HepG2 (cell line): ENCODE data around the gene TSSK1B. TPM values are rescaled to one million over a fixed set of nuclear protein-coding genes. Genes with fewer than 3 reads are reported as not detected.

Source experiments
- ATAC-seq: fragments of 200-7000 bp; cut with Tn5 transposase; 3 replicates; pipeline ENCODE4 v1.9.1; 2020; ENCODE audit warnings: mild to moderate bottlenecking, moderate library complexity
- Bru-seq: library from RNA; stranded (reverse); fragments of 400-500 nt; gene quantifications from one replicate; lab custom pipeline; 2021; lab: Mats Ljungman, UMichigan
- BruChase-seq, 2 experiments: library from RNA; stranded (reverse); fragments of 400-500 nt; gene quantifications; one replicate each; lab custom pipeline; 2021; lab: Mats Ljungman, UMichigan
- BruUV-seq: library from RNA; stranded (reverse); fragments of 400-500 nt; replicated peaks from 2 replicates; lab custom pipeline; 2021; lab: Mats Ljungman, UMichigan
- CTCF ChIA-PET: fragments of 300-600 bp; formaldehyde crosslinking; extraction: SDS; loops from one replicate; lab custom pipeline; 2021; ENCODE audit warnings: low total read pairs, inconsistent platforms, low intra/inter-chr PET ratio; lab: Yijun Ruan, JAX
- POLR2A ChIA-PET: fragments of 350-600 bp; sonication (Branson Sonifier 250); formaldehyde crosslinking; loops from one replicate; lab custom pipeline; 2020; ENCODE audit warnings: antibody characterized with exemption, inconsistent platforms; lab: Yijun Ruan, JAX
- DNase-seq: peaks from one replicate; pipeline ENCODE4 v3.0.0-alpha.2; 2015; ENCODE audit warnings: low spot score
- FAIRE-seq: peaks from 3 replicates; lab custom pipeline; 2011; peaks lifted over from hg19 to GRCh38; lab: Jason Lieb, UNC
- H2AFZ ChIP-seq: one replicate; pipeline ENCODE4 v1.6.1; 2011; ENCODE audit warnings: low read length, inconsistent platforms
- H3K27ac ChIP-seq: fragments of 300-600 bp; 3 replicates; pipeline ENCODE4 v1.8.0; 2011; ENCODE audit warnings: mixed run types, mild to moderate bottlenecking, mixed read lengths, low read length, inconsistent platforms; ENCODE audit not compliant: insufficient read depth; ENCODE audit errors: extremely low read length
- H3K27me3 ChIP-seq, 2 experiments: fragments of 200-600 bp in 1 of 2; 2 replicates in 1 of 2; 3 replicates in 1 of 2; pipeline versions ENCODE4 v1.6.0 to v1.8.0; 2011; ENCODE audit warnings: low read length in 2 of 2, mild to moderate bottlenecking in 2 of 2, moderate library complexity in 2 of 2, inconsistent platforms in 1 of 2; ENCODE audit not compliant: insufficient read depth in 2 of 2, control insufficient read depth in 1 of 2
- H3K36me3 ChIP-seq, 2 experiments: fragments of 200-600 bp in 1 of 2; replicated peaks in 1 of 2; 2 replicates in 1 of 2; 3 replicates in 1 of 2; pipeline versions ENCODE4 v1.5.1 to v1.8.0; 2011; ENCODE audit warnings: low read length in 2 of 2, inconsistent platforms in 1 of 2; ENCODE audit not compliant: insufficient read depth in 2 of 2, control insufficient read depth in 1 of 2
- H3K4me1 ChIP-seq: 2 replicates; pipeline ENCODE4 v1.5.1; 2012; ENCODE audit warnings: low read length, inconsistent platforms; ENCODE audit not compliant: insufficient read depth
- H3K4me2 ChIP-seq: 2 replicates; pipeline ENCODE4 v1.6.0; 2011; ENCODE audit warnings: low read depth, low read length, inconsistent platforms
- H3K4me3 ChIP-seq, 3 experiments: fragments of 200-600 bp in 1 of 3; sonication (generic), shearing (Covaris generic) in 1 of 3; replicated peaks in 1 of 3; 2 replicates each; pipeline ENCODE4 v1.5.1; 2011 to 2016; ENCODE audit warnings: low read length in 3 of 3, inconsistent platforms in 2 of 3, low read depth in 2 of 3, mild to moderate bottlenecking in 2 of 3, control low read depth in 1 of 3, mixed read lengths in 1 of 3; ENCODE audit not compliant: insufficient read depth in 1 of 3
- H3K79me2 ChIP-seq: one replicate; pipeline ENCODE4 v1.6.1; 2011; ENCODE audit warnings: low read length, inconsistent platforms; ENCODE audit not compliant: insufficient read depth
- H3K9ac ChIP-seq: 2 replicates; pipeline ENCODE4 v1.6.0; 2011; ENCODE audit warnings: mild to moderate bottlenecking, low read depth, low read length, inconsistent platforms; ENCODE audit not compliant: insufficient read depth
- H3K9me3 ChIP-seq: 2 replicates; pipeline ENCODE4 v1.5.1; 2012; ENCODE audit warnings: mild to moderate bottlenecking, low read length
- H4K20me1 ChIP-seq: 2 replicates; pipeline ENCODE4 v1.6.0; 2011; ENCODE audit warnings: inconsistent platforms, mild to moderate bottlenecking, low read length, moderate library complexity; ENCODE audit not compliant: insufficient read depth
- HNRNPLL ChIP-seq: fragments of 200-400 bp; formaldehyde crosslinking; IDR thresholded peaks from 2 replicates; pipeline ENCODE4 v1.6.1; 2017; ENCODE audit warnings: mild to moderate bottlenecking, low read depth, low read length; ENCODE audit not compliant: poor library complexity, severe bottlenecking
- KLF16 ChIP-seq, 2 experiments: sonication (generic) in 1 of 2; formaldehyde crosslinking in 1 of 2; IDR thresholded peaks; 2 replicates each; pipeline versions ENCODE4 v1.6.1 to v1.8.0; 2016 to 2023; ENCODE audit warnings: missing genetic modification reagents in 2 of 2, missing compliant biosample characterization in 1 of 2
- NFKBIZ ChIP-seq: IDR thresholded peaks from 2 replicates; pipeline ENCODE4 v1.6.1; 2018; ENCODE audit warnings: missing genetic modification reagents, missing compliant biosample characterization
- PHF5A ChIP-seq: IDR thresholded peaks from one replicate; pipeline ENCODE4 v1.6.1; 2018; ENCODE audit warnings: low read depth, missing genetic modification reagents; ENCODE audit not compliant: unreplicated experiment
- SALL1 ChIP-seq: sonication (generic); formaldehyde crosslinking; IDR thresholded peaks from 2 replicates; pipeline ENCODE4 v1.8.0; 2022; ENCODE audit warnings: mild to moderate bottlenecking, missing genetic modification reagents
- SRSF4 ChIP-seq: fragments of 200-400 bp; formaldehyde crosslinking; IDR thresholded peaks from one replicate; pipeline ENCODE4 v1.6.1; 2018; ENCODE audit warnings: mild to moderate bottlenecking, low read depth, low read length, moderate library complexity; ENCODE audit not compliant: poor library complexity, severe bottlenecking
- TRIM24 ChIP-seq: sonication (generic); formaldehyde crosslinking; IDR thresholded peaks from 2 replicates; pipeline ENCODE4 v1.8.0; 2022; ENCODE audit warnings: mild to moderate bottlenecking, missing genetic modification reagents
- ZBTB43 ChIP-seq: sonication (generic); formaldehyde crosslinking; conservative IDR thresholded peaks from 2 replicates; pipeline ENCODE4 v1.4.0; 2020; ENCODE audit warnings: missing genetic modification reagents
- ZNF484 ChIP-seq: sonication (generic); formaldehyde crosslinking; IDR thresholded peaks from 2 replicates; pipeline ENCODE4 v1.5.1; 2020; ENCODE audit warnings: mild to moderate bottlenecking, low read depth, missing genetic modification reagents, borderline replicate concordance
- ZNF546 ChIP-seq: sonication (generic); formaldehyde crosslinking; conservative IDR thresholded peaks from 2 replicates; pipeline ENCODE4 v1.8.1; 2023; ENCODE audit warnings: mild to moderate bottlenecking, missing genetic modification reagents
- ZNF576 ChIP-seq: sonication (generic); formaldehyde crosslinking; IDR thresholded peaks from 2 replicates; pipeline ENCODE4 v1.4.0; 2020; ENCODE audit warnings: mild to moderate bottlenecking, missing genetic modification reagents
- ZNF577 ChIP-seq: sonication (generic); formaldehyde crosslinking; IDR thresholded peaks from 2 replicates; pipeline ENCODE4 v1.4.0; 2020; ENCODE audit warnings: mild to moderate bottlenecking, low read depth, missing genetic modification reagents, borderline replicate concordance
- ZNF639 ChIP-seq: conservative IDR thresholded peaks from 2 replicates; pipeline ENCODE4 v1.6.1; 2018; ENCODE audit warnings: missing genetic modification reagents
- ZNF660 ChIP-seq: sonication (generic); formaldehyde crosslinking; IDR thresholded peaks from 2 replicates; pipeline ENCODE4 v1.5.1; 2020; ENCODE audit warnings: mild to moderate bottlenecking, low read depth, missing genetic modification reagents, borderline replicate concordance
- ZNF790 ChIP-seq: sonication (generic); formaldehyde crosslinking; IDR thresholded peaks from 2 replicates; pipeline ENCODE4 v1.8.0; 2022; ENCODE audit warnings: missing genetic modification reagents, mild to moderate bottlenecking, borderline replicate concordance
- WGBS: methylation state at CpG from one replicate; pipeline ENCODE4 v1.1.6; 2017; ENCODE audit warnings: low lambda C conversion rate; 5-methylcytosine and 5-hydroxymethylcytosine counted together
- in situ Hi-C: cut with HindIII; loops from 2 replicates; pipeline ENCODE4 v1.10.0; 2017; ENCODE audit warnings: low pct_unique_long_range_greater_than_20kb; ENCODE audit not compliant: extremely low pct_ligation_motif_present
- intact Hi-C: fragments of 100-400 bp; cut with micrococcal nuclease; formaldehyde crosslinking; loops from one replicate; pipeline ENCODE4 v1.10.0; 2022; ENCODE audit not compliant: unreplicated experiment
- long read RNA-seq, 2 experiments: library from RNA in 1 of 2; library from polyadenylated mRNA in 1 of 2; stranded (forward) in 1 of 2; unstranded in 1 of 2; transcript quantifications; one replicate each; pipeline ENCODE4 v2.0.0, GENCODE V29; 2019 to 2022
- polyA minus RNA-seq, 3 experiments: library from RNA; depleted of rRNA, polyadenylated mRNA; stranded (reverse); fragments of >200 nt; gene quantifications; 2 replicates each; pipeline ENCODE4 v1.2.3, GENCODE V29; 2011; ENCODE audit warnings: low replicate concordance in 1 of 3
- polyA plus RNA-seq, 8 experiments: library from polyadenylated mRNA; depleted of rRNA in 3 of 8; stranded (reverse) in 7 of 8; unstranded in 1 of 8; fragments of >200 nt; fragmentation: Illumina TruSeq in 4 of 8; extraction: Trizol in 4 of 8; gene quantifications; 2 replicates each; pipeline versions ENCODE4 v1.2.1 to v1.2.3, GENCODE V29; 2011 to 2016; ENCODE audit warnings: low read depth in 4 of 8, missing spikeins in 1 of 8, mixed read lengths in 1 of 8; ENCODE audit not compliant: insufficient read depth in 1 of 8
- total RNA-seq, 5 experiments: library from RNA; depleted of rRNA; stranded (reverse); fragments of >200 nt; fragmentation: Illumina TruSeq; extraction: Trizol; gene quantifications; 2 replicates each; pipeline ENCODE4 v1.2.3, GENCODE V29; 2016; ENCODE audit warnings: low read depth in 1 of 5
- TF ChIP-seq, protein P1 (sequence below): sonication (generic); formaldehyde crosslinking; IDR thresholded peaks from 2 replicates; pipeline ENCODE4 v1.8.0; 2023; ENCODE audit warnings: mild to moderate bottlenecking, missing genetic modification reagents

Gene TSSK1B
- not detected in 2 replicates for total RNA-seq (2016; rRNA removed; fragmentation: Illumina TruSeq; extraction: Trizol)
- not detected in 2 replicates for total RNA-seq (2016; cell fraction: cytosol; rRNA removed; fragmentation: Illumina TruSeq; extraction: Trizol; ENCODE audit: low read depth)
- total RNA-seq (2016; cell fraction: insoluble cytoplasmic fraction; rRNA removed; fragmentation: Illumina TruSeq; extraction: Trizol) = not detected in 2 replicates
- total RNA-seq (2016; cell fraction: membrane; rRNA removed; fragmentation: Illumina TruSeq; extraction: Trizol) = not detected in 2 replicates
- total RNA-seq (2016; cell fraction: nucleus; rRNA removed; fragmentation: Illumina TruSeq; extraction: Trizol) = not detected in 2 replicates
- polyA plus RNA-seq (2011; rRNA removed) = not detected in 2 replicates
- polyA plus RNA-seq (2011; cell fraction: cytosol; rRNA removed) = not detected in 2 replicates
- not detected in 2 replicates for polyA plus RNA-seq (2011; cell fraction: nucleus; rRNA removed)
- not detected in 2 replicates for polyA plus RNA-seq (2012)
- not detected in 2 replicates for polyA plus RNA-seq (2016; cell fraction: cytosol; fragmentation: Illumina TruSeq; extraction: Trizol; ENCODE audit: low read depth)
- not detected in 2 replicates for polyA plus RNA-seq (2016; cell fraction: insoluble cytoplasmic fraction; fragmentation: Illumina TruSeq; extraction: Trizol; ENCODE audit: low read depth)
- not detected in 2 replicates for polyA plus RNA-seq (2016; cell fraction: membrane; fragmentation: Illumina TruSeq; extraction: Trizol; ENCODE audit: low read depth)
- polyA plus RNA-seq (2016; cell fraction: nucleus; fragmentation: Illumina TruSeq; extraction: Trizol; ENCODE audit: insufficient read depth, low read depth) = not detected in 2 replicates
- not detected in 2 replicates for polyA minus RNA-seq (2011; rRNA and poly(A)+ RNA removed; ENCODE audit: low replicate concordance)
- polyA minus RNA-seq (2011; cell fraction: cytosol; rRNA and poly(A)+ RNA removed) = not detected in 2 replicates
- polyA minus RNA-seq (2011; cell fraction: nucleus; rRNA and poly(A)+ RNA removed) = 0.13 TPM in 1 of 2 replicates, not detected in the other
- percentile 21 among the genes with signal in this experiment for Bru-seq, nascent RNA
- BruChase-seq, experiment 1, labeled RNA remaining after a 6-hour chase = percentile 17 among the genes with signal in this experiment
- BruChase-seq, experiment 2, labeled RNA remaining after a 2-hour chase = percentile 17 among the genes with signal in this experiment
- long read RNA-seq, experiment 1 = 0 reads
- long read RNA-seq, experiment 2 = 0 reads

DNA sequence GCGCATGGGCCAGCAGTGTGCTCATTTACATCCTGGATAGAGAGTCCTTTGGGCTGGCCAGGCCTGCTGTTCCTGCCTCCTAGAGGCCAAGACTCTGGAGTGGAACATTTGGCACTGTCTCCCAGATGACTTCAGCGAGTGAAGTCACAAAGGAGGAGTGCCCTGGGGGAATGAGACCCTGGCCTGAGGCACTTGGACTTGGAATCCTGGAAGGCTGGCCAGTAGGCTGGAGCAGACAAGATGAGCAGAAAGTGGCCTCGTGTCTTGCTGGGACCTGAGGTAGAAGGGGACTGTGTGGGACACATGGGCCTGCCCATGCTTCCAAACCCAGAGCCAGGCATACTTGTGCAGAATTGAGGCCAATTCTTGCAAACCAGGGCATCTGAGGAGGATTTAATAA, at the start of gene TSSK1B:
Gene TSSK1B, minus strand, starts transcription at position 101 of the 400 bp plus-strand sequence. CDS start 150 bp downstream, outside the sequence.
- no peaks in the 10 kb centered on the region for H3K9me3 ChIP-seq
- BruUV-seq = no TSS peak
- no peaks in the 10 kb centered on the region for H3K4me1 ChIP-seq
- no peaks in the 10 kb centered on the region; the same call in 1 of the 2 replicates for H4K20me1 ChIP-seq
- WGBS = 50% methylated on average over 2 of the region's 3 CpGs
- in situ Hi-C loops = no loop called here
- no peak within 1 kb of the TSS for H3K27ac ChIP-seq
- no peak for DNase-seq
- no peak for ATAC-seq
- no peaks in the 10 kb centered on the region for H3K79me2 ChIP-seq
- H3K4me2 ChIP-seq = no peak within 1 kb of the TSS
- POLR2A ChIA-PET = no interaction called here
- no peaks in the 10 kb centered on the region for H3K36me3 ChIP-seq
- peaks cover 0 to 9% of the 10 kb centered on the region in 2 experiments; a peak in 2 of 5 replicates for H3K27me3 ChIP-seq
- intact Hi-C loops = no loop called here
- no peak for FAIRE-seq
- no peak within 1 kb of the TSS for H3K9ac ChIP-seq
- no peak within 1 kb of the TSS for H3K4me3 ChIP-seq
- H2AFZ ChIP-seq = no peak within 1 kb of the TSS
- CTCF ChIA-PET = no interaction called here
- TF ChIP-seq SALL1 (no peak), ZNF484 (CRISPR knock-in tag) (no peak), ZNF577 (CRISPR knock-in tag) (no peak), ZNF546 (CRISPR knock-in tag) (no peak), TRIM24 (CRISPR knock-in tag) (no peak), ZNF660 (no peak), PHF5A (CRISPR knock-in tag) (no peak), ZBTB43 (CRISPR knock-in tag) (no peak), NFKBIZ (CRISPR knock-in tag) (no peak), KLF16 (CRISPR knock-in tag; IDR thresholded peaks at IDR 0.05) (no peak), HNRNPLL (no peak), ZNF576 (CRISPR knock-in tag) (no peak), SRSF4 (no peak), ZNF639 (CRISPR knock-in tag) (no peak), ZNF790 (no peak)
- TF ChIP-seq, protein P1, sequence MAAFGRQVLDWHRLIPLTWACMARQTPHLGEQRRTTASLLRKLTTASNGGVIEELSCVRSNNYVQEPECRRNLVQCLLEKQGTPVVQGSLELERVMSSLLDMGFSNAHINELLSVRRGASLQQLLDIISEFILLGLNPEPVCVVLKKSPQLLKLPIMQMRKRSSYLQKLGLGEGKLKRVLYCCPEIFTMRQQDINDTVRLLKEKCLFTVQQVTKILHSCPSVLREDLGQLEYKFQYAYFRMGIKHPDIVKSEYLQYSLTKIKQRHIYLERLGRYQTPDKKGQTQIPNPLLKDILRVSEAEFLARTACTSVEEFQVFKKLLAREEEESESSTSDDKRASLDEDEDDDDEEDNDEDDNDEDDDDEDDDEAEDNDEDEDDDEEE (CRISPR knock-in tag) = no peak
